ENCODE data around the gene ARL2BP.

GRCh38 chr16:57301126-57301817, 56.2 kb downstream of the ARL2BP start:
- TF ChIP-seq MAFK (IDR thresholded peaks at IDR 0.05; ENCODE audit: low read depth, low read length) (no peak), CTCF (conservative IDR thresholded peaks at IDR 0.05; ENCODE audit: low read depth, low read length) (no peak), BHLHE40 (IDR thresholded peaks at IDR 0.05; ENCODE audit: low read depth, low read length) (no peak), POLR2A (IDR thresholded peaks at IDR 0.05; ENCODE audit: low read depth, low read length) (no peak)
